Stimulated activated CD4-positive, alpha-beta T cell treated with anti-CD3 and anti-CD28 coated beads, Interleukin-4, amount 100 ng/mL, for 24 hours (primary cell): ENCODE measurements around the gene MICAL3.
"Not testable (repeated sequence)": the region's sequence is repeated elsewhere in the genome, so short reads cannot be mapped to it uniquely, and the experiment has no call there.

ENCODE experiments used
- DNase-seq: peaks from one replicate; pipeline ENCODE4 v3.0.0-alpha.2; 2020

MICAL3 gene

GRCh38 chr22:18031695-18032454 lies 7.5 kb upstream of the MICAL3 start:
- no peak for DNase-seq

- DNase-seq: no peak
Observed at GRCh38 chr22:18029686-18030267, 5.4 kb upstream of the MICAL3 start.

GRCh38 chr22:18028817-18029527 lies 4.6 kb upstream of the MICAL3 start:
- no peak for DNase-seq

- not testable (repeated sequence) for DNase-seq
Observed at GRCh38 chr22:18025898-18026297, 1.5 kb upstream of the MICAL3 start.

GRCh38 chr22:18024956-18025720 lies 777 bp upstream of the MICAL3 start:
- DNase-seq: no peak

GRCh38 chr22:18023509-18024275 lies 669 bp downstream of the MICAL3 start:
- peak; percentile 26 for DNase-seq

- DNase-seq: no peak
Observed at GRCh38 chr22:18022876-18023275, 1.5 kb downstream of the MICAL3 start.

- DNase-seq: no peak
Observed at GRCh38 chr22:18021431-18021830, 2.9 kb downstream of the MICAL3 start.

GRCh38 chr22:18020743-18021142 lies 3.6 kb downstream of the MICAL3 start:
- not testable (repeated sequence) for DNase-seq

- no peak for DNase-seq
Observed at GRCh38 chr22:18013947-18014346, 10.4 kb downstream of the MICAL3 start.

- DNase-seq: no peak
Observed at GRCh38 chr22:18013436-18013835, 10.9 kb downstream of the MICAL3 start.

GRCh38 chr22:18012531-18012930 lies 11.8 kb downstream of the MICAL3 start:
- DNase-seq: no peak

GRCh38 chr22:18010266-18010665 lies 14.1 kb downstream of the MICAL3 start:
- no peak for DNase-seq

GRCh38 chr22:18008136-18008535 lies 16.2 kb downstream of the MICAL3 start:
- DNase-seq: no peak

- no peak for DNase-seq
Observed at GRCh38 chr22:18005201-18005926, 19.0 kb downstream of the MICAL3 start.

- DNase-seq: not testable (repeated sequence)
Observed at GRCh38 chr22:18001894-18002315, 22.5 kb downstream of the MICAL3 start.

- peak; percentile 82 for DNase-seq
Observed at GRCh38 chr22:18001040-18001893, 23.1 kb downstream of the MICAL3 start.

GRCh38 chr22:18000441-18001039 lies 23.8 kb downstream of the MICAL3 start:
- peak; percentile 21 for DNase-seq

- no peak for DNase-seq
Observed at GRCh38 chr22:17999851-18000250, 24.5 kb downstream of the MICAL3 start.

GRCh38 chr22:17998913-17999312 lies 25.4 kb downstream of the MICAL3 start:
- no peak for DNase-seq
